NCI-H2227 treated with DMSO at 0.1 percent for 48 hours (cell line): Measurements from ENCODE around the gene GARIN5A.

ENCODE experiments used
- DNase-seq: peaks from one replicate; lab custom pipeline; 2025; lab: John Stamatoyannopoulos, UW

GARIN5A gene

DNA sequence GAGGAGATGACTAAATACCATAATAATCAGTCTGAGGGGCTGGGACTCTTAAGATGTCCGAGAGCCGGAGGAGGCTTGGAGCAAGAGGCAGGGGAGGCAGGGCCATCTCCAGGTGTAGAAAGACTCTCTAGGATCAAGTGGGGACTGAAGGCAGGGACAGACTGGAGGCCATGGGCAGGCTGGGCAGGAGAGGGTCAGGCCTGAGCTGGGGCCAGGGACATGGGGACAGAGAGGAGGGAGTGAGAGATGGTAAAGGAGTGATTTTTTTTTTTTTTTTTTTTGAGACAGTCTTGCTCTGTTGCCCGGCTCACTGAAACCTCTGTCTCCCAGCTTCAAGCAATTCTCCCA, 32.2 kb upstream of the GARIN5A start:
- DNase-seq, result no peak

DNA sequence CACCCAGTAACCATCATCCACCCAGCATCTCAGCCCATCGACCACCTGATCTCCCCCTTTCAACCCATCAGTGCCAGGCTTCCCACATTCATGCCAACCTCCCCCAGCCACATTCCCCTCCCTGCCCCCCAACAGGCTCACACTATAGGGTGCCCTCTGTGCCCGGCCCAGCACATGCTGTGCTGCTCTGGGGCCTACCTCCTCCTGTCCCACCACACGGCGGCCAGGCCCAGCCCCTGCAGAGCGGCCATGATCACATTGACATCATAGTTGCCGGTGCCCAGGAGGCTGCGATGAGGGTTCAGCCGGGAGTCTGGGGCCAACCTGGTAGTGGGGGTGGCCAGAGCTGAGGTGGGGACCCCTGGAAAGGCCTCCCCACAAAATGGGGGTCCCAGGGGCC, 30.7 kb upstream of the GARIN5A start:
- no peak for DNase-seq

DNA sequence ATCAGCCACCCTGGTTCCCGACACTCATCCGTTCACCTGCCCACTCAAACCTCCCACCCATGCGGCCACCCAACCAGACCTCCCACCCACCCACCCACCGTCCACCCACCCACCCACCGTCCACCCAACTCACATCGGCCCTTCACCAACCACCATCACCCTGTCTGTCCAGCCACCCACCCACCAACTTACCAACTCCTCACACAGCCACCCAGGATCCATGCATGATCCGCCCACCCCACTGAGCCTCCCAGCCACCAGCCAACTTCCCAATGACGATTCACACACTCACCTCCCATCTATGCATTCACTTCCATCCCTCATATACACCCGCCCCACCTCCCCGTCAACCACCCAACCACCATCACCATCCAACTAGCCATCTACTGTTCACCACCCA, 30.1 kb upstream of the GARIN5A start:
- no peak for DNase-seq

DNA sequence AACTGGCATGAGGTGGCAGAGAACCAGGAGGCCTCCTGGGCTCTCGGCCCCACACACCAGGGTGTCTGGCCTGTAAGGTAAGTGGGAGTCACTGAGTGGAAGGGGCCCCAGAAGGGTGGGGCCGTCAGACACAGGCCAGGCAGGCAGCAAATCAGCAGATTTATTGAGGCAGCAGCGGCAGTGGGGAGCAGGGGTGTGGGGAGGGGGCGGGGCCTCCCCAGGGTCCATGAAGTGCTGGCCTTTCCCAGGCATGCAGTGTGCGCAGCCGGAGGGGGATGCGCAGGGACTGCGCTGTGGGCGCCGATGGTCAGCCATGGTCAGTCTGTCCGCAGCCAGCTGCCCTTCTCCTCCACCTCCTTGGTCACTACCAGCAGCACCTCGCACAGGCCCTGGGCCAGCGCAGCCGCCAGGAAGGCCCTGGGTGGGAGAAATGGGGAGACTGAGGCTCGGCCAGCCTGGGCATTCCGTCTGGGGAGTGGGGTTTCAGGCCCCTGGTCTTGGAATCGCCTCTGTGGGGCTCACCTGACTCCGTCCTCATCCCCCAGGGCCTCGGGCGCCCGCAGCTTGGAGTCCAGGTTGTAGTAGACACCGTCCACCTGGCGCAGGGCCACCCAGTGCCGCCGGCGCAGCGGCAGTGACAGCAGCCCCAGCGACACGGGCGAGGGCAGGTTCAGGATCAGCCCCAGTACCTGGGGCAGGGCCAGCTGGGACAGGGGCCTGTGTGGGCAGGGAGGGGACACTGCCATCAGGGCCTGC, 29.4 kb upstream of the GARIN5A start:
- DNase-seq, result no peak

DNA sequence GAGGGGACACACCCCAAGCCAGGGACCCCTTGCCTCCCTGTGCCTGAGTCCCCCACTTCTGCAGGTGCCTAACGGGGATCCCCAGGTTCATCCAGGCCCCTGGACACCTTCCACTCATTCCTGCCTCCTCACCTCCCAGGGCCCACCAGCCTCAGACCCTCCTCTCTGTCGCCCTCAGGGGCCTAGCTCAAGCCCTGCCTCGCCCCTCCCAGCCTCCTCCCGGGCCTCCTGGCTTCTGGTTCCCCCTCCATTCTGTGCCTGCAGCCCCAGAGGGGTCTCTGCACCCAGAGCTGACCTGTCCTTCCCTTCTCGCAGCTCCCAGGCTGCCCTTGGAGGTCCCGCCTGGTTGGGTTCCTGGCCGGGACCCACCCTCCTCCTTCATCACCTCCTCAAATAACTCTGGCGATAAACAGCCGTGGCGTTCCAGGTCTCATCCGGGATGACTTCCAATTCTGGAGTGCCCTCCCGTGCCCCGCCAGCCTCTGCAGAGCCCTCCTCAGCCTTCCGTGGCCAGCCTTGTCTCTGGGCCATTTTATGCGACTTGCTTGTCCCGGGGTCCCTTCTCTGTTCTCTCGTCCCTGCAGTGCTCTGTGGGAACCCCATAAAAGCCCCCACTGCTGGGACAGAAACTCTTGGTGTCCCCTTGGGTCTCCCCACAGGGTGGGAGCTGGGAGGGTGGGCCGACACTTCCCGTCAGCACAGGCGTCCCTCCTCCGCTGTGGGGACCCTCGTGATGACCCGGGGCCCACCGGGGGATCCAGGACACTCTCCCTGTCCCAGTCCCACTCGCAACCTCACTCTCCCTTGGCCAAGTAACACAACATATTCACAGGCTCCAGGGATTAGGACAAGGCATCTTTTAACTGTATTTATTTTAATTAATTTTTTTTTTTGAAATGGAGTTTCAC, 25.2 kb upstream of the GARIN5A start:
- no peak for DNase-seq

DNA sequence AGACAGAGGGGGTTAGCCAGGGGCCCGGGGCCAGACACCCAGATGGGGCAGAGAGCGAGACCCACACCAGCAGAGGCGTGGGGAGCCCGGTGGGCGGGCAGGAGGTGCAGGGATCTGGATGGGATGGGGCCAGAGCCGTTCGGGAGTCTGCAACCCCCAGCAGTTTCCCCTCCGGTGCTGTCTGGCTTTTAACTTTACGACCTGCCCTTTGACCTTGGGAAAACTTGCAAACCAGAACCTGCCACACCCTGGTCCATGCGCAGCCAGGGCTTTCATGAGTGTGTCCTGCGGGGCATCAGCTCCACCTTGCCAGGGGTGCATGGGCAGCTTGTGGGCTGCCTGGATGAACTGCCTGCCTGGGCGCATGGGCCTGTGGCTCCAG, 24.5 kb upstream of the GARIN5A start:
- no peak for DNase-seq

DNA sequence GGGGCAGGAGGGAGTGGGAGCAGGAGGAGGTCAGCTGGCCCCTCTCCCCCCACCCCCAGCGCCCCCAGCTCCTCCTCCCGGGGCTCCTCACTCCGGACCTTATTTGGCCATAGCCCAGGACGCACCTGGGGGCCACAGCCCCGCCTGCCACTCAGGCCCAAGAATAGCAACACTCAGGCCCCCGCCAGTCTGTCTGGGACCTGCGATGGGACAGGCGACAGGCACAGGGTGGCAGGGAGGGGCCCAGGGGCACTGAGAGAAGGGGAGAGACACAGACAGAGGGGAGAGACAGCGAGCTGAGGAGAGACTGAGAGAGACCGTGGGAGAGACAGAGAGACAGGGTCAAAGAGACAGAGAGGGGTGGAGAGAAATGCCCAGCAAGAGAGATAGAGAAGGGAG, 24.1 kb upstream of the GARIN5A start:
- DNase-seq, result no peak

DNA sequence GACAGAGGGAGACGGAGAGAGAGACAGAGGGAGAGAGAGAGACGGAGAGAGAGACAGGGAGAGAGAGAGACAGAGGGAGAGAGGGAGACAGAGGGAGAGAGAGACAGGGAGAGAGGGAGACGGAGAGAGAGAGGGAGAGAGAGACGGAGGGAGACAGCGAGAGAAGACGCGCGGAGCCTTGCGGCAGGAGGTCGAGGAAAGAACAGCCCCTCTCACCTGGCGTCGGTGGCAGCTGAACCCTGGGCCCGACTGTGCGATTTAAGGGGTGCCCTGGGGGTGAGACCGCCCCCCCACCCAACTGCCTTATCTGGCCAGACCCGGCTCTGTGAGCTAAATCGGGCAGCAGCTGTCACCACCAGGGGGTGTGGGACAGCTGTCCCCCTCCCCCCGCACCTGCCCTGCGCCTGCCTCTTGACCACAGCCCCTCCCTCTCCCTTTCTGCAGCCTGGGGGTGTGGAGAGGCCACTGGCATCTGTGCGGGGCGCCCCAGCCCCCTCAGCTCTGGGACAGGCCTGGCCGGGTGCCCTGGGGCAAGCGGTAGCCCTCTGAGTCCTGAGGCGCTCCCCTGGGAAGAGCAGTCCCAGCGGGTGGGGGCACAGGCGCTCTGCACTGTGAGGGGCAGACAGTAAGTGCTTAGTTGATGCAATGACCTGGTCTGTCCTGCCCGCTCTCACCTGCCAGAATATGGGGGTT, 23.6 kb upstream of the GARIN5A start:
- DNase-seq, result no peak

DNA sequence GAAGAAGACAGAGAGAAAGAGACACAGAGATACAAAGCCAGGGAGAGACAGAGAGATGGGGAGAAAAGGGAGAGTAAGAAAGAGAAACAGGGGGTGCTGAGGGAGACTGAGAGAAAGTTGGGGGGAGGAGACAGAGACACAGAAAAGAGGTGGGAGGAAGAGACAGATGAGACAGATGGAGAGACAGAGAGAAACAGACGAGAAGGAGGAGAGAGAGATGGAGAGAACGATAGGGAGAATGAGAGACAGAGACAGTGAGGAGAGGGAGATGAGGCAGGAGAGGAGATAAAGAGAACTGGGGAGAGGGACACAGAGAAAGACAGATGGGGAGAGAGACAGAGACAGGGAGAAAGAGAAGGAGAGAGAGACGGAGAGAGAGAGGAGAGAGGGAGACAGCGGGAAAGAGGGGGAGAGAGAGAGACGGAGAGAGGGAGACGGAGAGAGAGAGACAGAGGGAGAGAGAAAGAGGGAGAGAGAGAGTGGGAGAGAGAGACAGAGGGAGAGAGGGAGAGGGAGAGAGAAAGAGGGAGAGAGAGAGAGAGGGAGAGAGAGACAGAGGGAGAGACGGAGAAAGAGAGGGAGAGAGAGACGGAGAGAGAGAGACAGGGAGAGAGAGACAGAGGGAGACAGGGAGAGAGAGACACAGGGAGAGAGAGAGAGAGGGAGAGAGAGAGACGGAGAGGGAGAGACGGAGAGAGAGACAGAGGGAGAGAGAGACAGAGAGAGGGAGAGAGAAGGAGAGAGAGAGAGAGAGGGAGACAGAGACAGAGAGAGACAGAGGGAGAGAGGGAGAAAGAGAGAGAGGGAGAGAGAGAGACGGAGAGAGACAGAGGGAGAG, 21.8 kb upstream of the GARIN5A start:
- DNase-seq, result no peak

DNA sequence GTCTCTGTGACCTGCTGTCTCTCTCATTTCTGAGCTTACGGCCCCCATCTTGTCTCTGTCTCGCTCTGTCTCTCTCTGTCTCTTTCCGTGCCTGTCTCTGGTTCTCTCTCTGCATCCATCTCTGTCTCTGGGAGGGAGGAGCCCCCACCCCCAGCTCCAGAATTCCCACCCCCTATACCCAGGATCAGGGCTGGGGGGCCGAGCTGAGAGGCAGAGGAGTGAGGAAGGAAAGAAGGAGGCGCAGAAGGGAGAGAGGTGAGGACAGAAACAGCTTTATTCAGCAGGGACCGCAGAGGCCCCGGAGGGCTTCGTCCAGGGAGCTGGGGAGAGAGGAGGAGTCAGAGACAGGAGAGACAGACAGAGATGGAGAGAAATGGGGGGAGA, 20.4 kb upstream of the GARIN5A start:
- no peak for DNase-seq

DNA sequence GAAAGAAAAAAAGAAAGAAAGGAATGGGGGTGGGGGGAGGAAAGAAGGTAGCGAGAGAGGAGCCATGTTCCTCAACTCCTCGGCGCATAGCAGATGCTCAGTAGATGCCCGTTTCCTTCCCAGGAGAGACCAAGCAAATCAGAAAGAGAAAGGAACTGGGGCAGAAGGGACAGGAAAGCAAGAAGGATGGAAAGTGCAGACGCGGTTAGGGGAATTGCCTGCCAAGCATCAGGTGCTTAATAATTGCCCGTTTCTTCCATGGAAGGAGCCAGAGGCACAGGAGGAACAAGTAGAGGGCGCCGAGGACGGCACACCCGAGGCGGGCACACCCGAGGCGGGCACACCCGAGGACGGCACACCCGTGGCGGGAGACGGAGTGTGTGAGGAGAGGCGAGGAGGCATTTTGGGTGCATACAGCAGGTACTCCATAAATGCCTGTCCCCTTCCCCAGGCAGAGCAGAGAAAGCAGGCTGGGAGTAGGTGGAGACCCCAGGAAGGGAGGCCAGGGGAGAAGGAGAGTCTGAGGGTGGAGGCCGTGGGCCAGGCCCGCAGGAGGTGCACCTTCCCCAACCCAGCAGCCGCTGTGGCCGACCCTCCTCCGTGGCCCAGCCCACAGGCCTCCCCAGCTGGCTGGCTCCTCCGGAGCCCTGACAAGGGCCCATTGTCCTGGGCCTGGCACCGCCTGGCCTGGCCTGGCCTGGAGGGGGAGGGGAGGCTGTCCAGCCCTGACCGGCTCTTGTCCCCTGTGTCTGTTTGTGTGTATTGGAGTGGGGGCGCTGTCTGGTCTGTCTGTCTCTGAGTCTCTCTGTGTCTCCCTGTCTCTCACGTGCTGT, 19.8 kb upstream of the GARIN5A start:
- no peak for DNase-seq

DNA sequence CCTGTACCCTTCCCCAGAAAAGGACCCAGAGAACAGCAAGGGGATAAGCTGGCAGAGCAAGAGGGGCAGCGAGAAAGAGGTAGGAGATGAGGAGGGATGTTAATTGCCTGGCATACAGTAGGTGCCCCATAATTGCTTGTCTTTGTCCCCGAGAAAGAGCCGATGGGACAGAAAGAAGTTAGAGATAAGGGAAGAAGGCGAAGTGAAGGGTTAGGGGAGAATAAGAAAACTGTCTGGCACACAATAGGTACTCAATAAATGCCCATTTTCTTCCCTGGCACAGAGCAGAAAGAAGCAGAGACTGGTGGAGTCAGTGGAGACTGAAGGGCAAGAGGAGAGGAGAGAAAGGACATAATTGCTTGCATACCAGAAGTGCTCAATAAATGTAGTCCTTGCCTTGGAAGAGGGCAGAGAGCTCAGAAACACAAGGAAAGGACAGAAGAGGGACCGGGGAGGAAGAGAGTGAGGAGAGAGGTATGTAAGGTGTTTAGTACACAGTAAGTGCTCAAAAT, 18.4 kb upstream of the GARIN5A start:
- no peak for DNase-seq

DNA sequence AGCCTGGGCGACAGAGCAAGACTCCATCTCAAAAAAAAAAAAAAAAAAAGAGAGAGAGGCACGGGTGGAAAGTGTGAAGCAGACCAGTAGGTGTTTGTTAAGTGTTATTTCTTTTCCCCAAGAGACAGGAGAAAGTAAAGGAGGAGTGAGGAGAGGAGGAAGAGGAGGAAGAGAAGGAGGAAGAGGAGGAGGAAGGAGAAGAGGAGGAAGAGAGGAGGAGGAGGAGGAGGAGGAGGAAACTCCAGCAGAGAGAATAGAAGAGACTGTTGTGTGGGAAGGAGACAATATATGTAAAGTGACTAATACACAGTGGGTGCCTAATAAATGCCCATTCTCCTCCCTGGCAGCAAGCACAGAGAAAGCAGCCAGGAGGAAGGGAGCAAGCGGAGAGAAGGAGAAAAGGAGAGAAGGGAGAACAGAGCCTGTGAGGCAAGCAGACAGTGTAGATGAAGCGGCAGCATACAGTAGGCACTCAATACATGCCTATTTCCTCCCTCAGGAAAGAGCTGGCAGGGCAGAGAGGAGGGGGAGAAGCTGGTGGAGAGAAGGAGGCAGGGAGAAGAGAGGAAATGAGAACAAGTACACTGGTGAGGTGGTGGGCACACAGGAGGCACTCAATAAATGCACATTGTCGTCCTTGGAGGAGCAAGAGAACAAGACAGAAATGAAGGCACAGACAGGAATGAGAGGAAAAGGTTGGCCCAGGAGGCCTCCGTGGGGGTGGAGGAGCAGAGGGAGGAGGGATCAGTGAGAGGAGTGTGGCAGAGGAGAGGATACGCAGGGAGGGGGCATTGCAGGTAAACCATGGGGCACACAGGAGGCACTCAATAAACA, 17.8 kb upstream of the GARIN5A start:
- DNase-seq, result no peak

DNA sequence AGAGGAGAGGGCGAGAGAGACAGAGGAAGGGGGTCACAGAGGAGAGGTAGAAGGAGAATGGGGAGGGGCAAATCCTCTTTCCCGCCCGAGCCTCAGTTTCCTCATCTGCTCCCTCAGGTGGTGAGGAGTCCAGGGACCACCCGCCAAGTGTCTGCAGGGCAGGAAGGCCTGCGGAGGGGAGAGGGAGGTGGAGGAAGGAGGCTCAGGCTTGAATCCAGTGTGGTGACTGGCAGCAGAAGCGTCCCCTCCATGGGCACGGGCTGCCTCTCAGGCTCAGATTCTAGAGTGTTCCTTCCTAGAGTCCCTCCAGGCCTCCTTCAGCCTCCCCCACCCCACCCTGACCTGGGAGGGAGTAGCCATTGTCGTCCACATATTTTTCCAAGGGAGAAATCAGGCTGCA, 16.5 kb upstream of the GARIN5A start:
- no peak for DNase-seq

DNA sequence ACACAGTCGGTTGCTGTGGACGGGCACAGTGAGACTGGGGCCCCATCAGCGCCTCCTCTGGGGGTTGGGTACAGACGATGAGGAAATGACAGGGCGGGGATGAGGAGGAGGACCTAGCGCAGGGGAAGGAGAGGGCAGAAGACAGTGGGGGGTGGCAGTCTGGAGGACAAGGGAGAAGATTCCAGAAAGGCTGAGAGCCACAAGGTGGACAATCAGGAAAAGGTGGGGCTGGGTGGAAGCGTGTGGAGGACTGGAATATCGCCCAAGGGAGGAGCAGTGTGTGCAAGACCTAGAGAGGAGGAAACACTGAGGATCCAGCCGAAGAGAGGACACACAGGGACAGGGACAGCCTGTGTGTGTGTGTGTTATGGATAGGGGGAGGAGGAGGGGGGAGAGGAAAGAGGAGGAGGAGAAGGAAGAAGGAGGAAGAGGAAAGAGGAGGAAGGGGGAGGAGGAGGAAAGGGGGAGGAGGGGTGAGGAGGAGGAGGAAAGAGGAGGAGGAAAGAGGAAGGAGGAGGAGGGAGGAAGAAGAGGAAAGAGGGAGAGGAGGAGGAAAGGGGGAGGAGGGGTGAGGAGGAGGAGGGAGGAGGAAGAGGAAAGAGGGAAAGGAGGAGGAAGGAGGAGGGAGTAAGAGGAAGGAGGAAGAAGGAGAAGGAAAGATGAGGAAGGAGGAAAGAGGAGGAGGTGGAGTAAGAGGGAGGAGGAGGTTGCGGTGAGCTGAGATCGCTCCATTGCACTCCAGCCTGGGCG, 15.8 kb upstream of the GARIN5A start:
- DNase-seq, result no peak

DNA sequence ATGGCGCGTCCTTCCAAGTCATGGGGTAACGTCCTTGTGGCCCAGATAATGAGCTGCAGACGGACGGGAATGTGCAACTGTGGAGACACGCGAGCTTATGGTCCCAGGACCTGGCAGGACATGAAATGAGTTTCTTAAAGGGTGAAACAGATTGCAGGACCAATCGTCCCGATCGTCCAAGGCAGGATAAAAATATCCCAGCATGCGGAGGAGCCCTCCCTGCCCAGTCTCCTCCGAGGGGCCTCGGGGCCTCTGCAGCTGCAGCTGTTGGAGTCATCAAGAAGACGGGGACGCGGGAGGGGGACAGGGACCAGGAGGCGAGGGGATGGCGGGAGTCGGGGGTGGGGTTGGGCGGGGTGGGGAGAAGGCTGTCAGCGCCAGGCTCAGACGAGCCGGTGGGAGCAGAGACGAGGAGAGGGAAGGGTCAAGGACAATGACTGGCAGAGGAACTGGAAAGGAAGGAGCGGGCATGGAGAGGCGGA, 14.4 kb upstream of the GARIN5A start:
- no peak for DNase-seq

DNA sequence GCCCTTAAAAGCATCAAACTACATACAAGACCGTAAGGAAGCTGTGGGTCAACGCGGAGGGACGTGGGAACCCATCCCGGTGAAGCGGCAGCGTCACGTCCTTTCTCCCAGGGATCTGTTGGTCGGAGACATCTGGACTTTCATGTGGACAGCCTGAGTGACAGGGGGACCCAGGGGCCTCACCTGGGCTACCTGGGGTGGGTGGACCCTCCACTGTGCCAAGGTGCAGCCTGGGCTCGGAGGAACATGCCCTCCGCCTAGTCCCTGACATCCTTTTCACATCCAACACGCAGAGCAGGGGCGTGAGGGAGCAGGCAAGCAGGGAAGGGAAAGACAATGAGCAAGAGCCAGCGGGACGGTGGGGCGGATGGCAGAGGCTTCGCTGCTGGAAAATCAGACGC, 13.8 kb upstream of the GARIN5A start:
- DNase-seq, result no peak

DNA sequence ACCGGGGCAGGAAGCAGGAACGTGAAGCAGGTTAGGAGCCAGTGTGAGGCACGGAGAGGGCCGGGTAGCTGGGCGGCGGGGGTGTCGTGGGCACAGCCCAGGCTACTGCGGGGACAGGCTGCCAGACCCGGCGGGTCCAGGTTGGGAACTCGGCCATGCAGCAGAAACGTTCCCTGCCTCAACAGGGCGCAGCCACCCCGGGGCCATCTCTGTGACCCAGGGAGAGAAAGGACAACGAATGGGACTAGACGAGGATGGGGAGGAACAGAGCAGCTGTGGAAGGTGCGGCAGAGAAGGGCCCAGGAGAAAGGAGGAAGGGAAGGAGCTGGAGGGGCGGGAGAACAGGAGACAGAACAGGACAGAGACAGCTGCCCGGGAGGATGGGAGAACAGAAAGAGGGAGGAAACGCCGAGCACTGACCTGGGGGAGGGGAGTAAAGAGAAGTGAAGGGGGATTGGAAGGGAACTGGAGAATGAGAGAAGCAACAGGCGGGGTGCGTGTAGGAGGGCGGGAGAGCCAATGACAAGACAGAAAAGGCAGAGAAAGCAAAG, 12.9 kb upstream of the GARIN5A start:
- no peak for DNase-seq
